22Rv1 (cell line): ENCODE results near the gene RAB31.

Experiments
- CTCF ChIP-seq: fragments of 450-650 bp; IDR thresholded peaks from 2 replicates; pipeline ENCODE4 v1.5.1; 2017; ENCODE audit warnings: mild to moderate bottlenecking
- ZFX ChIP-seq: fragments of 450-650 bp; IDR thresholded peaks from 2 replicates; pipeline ENCODE4 v1.6.1; 2017; ENCODE audit warnings: antibody characterized with exemption, borderline replicate concordance

- TF ChIP-seq CTCF (no peak), ZFX (no peak)
These were observed 54.4 kb downstream of the RAB31 start for GRCh38 chr18:9762526-9762925.
